K562 (cell line): ENCODE measurements around the gene IRF2BP2. TPM values are rescaled to one million over a fixed set of nuclear protein-coding genes. Genes with fewer than 3 reads are reported as not detected.

ENCODE experiments used
- ARID2 ChIP-seq: fragments of 450-650 bp; IDR thresholded peaks from 2 replicates; pipeline ENCODE4 v1.6.1; 2017; ENCODE audit warnings: antibody characterized with exemption, mild to moderate bottlenecking
- CCAR2 ChIP-seq: fragments of 200-400 bp; formaldehyde crosslinking; IDR thresholded peaks from 2 replicates; pipeline ENCODE4 v1.6.1; 2017; ENCODE audit warnings: mild to moderate bottlenecking, low read depth, low read length
- CHD7 ChIP-seq: fragments of 200-600 bp; sonication (generic); IDR thresholded peaks from one replicate; pipeline ENCODE4 v1.6.1; 2012; ENCODE audit warnings: mild to moderate bottlenecking, low read depth, low read length, inconsistent platforms
- CUX1 ChIP-seq: fragments of 200-800 bp; sonication (Bioruptor generic); IDR thresholded peaks from 2 replicates; pipeline ENCODE4 v1.6.1; 2016; ENCODE audit warnings: missing genetic modification characterization, missing compliant biosample characterization
- CXXC5 ChIP-seq: fragments of 250-450 bp; sonication (Bioruptor Pico); IDR thresholded peaks from 2 replicates; pipeline ENCODE4 v1.8.0; 2022; ENCODE audit warnings: inconsistent platforms, mild to moderate bottlenecking, moderate library complexity
- FOSL1 ChIP-seq: fragments of 200-800 bp; sonication (Bioruptor generic); conservative IDR thresholded peaks from 2 replicates; pipeline ENCODE4 v1.6.1; 2016; ENCODE audit warnings: missing genetic modification characterization, missing compliant biosample characterization
- KAT7 ChIP-seq: sonication (generic); formaldehyde crosslinking; IDR thresholded peaks from 2 replicates; pipeline ENCODE4 v1.8.0; 2022; ENCODE audit warnings: missing genetic modification reagents, mild to moderate bottlenecking, borderline replicate concordance
- LEF1 ChIP-seq: fragments of 450-650 bp; IDR thresholded peaks from 2 replicates; pipeline ENCODE4 v1.6.1; 2016; ENCODE audit warnings: mild to moderate bottlenecking
- NCOA4 ChIP-seq: fragments of 450-650 bp; IDR thresholded peaks from 2 replicates; pipeline ENCODE4 v1.6.1; 2018; ENCODE audit warnings: mild to moderate bottlenecking; ENCODE audit not compliant: partially characterized antibody
- ZNF324 ChIP-seq: fragments of 250-450 bp; sonication (Bioruptor Pico); IDR thresholded peaks from 2 replicates; pipeline ENCODE4 v1.4.0; 2020; ENCODE audit warnings: mild to moderate bottlenecking
- polyA plus RNA-seq, 8 experiments: library from polyadenylated mRNA; depleted of rRNA in 4 of 8; stranded (reverse) in 5 of 8; unstranded in 3 of 8; fragments of >200 nt; fragmentation: Nextera tagmentation in 2 of 8; fragmentation: Illumina TruSeq in 1 of 8; extraction: Ambion mirVana in 2 of 8; extraction: Trizol in 1 of 8; gene quantifications; 2 replicates each; pipeline versions ENCODE4 v1.2.1 to v1.2.3, GENCODE V29; 2011 to 2014; ENCODE audit warnings: inconsistent platforms in 1 of 8, missing spikeins in 1 of 8
- total RNA-seq, 7 experiments: library from RNA; depleted of rRNA in 6 of 7; stranded (reverse); fragments of >200 nt in 6 of 7; fragmentation: Illumina TruSeq in 2 of 7; extraction: Trizol in 2 of 7; gene quantifications; 2 replicates each; pipeline versions ENCODE4 v1.2.1 to v1.2.3, GENCODE V29; 2011 to 2021; ENCODE audit warnings: low replicate concordance in 1 of 7

IRF2BP2 gene
- total and polyA plus RNA-seq, 9 of the 15 experiments (the other 6 are each of a cell fraction or from before 2014, with no cell fraction given) = 7.7 to 68.6 (median 22.1) TPM

GRCh38 chr1:234610061-234610665 is at the start of gene IRF2BP2 (continued):
- TF ChIP-seq ARID2 (no peak), CUX1 (CRISPR knock-in tag) (peak; percentile 93), CCAR2 (no peak), ZNF324 (CRISPR knock-in tag) (no peak; the same call in 1 of the 2 replicates), LEF1 (no peak), CHD7 (no peak), FOSL1 (tag) (no peak; the same call in 1 of the 2 replicates), KAT7 (CRISPR knock-in tag) (peak; percentile 49; the same call in 1 of the 2 replicates), NCOA4 (no peak), CXXC5 (CRISPR knock-in tag) (peak; percentile 86)
